ENCODE data around the gene TRIM71. TPM values are rescaled to one million over a fixed set of nuclear protein-coding genes. Genes with fewer than 3 reads are reported as not detected.

TRIM71 gene
- polyA plus RNA-seq, 10 donors = 0.12 to 0.76 (median 0.17) TPM

DNA sequence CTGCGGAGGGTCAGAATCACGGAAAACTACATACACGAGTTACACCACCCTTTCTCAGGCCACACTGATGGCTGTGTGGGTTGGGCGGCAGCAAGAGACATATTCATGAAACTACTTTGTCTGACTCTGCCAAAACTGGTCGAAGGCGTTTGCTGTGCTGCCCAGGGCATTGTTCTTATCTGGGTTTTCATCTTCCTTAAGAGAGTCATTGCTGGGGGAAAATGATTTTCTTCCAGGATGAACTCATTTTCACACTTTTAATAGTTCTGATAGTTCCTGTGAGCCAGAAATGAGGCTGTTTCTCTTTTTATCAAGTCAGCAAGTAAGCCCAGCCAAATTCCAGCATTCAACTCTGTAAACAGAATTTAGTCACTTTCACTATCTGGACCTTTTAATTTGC lies 47.6 kb downstream of the TRIM71 start:
- peak in 1 of 3 donors; percentile 41 for DNase-seq

DNA sequence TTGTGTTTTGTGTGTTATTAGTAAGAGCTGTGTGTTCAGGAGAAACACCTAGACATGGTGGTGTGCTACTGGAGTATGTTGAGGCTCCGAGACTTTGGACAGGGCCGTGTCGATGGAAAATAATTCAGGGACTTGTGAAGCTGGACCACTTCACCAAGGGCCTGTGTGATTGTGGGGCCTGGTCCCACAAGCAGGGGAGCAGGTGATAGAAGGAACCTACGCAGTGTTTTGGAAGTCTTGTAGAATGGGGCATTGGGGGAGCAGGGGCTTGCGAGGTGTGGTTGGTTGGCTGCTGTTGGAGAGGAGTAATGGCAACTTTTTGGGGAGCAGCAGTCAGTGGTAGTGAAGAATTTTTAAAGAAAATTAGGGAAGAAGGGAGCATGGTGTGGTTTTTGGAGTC lies 48.7 kb downstream of the TRIM71 start:
- DNase-seq = no peak

DNA sequence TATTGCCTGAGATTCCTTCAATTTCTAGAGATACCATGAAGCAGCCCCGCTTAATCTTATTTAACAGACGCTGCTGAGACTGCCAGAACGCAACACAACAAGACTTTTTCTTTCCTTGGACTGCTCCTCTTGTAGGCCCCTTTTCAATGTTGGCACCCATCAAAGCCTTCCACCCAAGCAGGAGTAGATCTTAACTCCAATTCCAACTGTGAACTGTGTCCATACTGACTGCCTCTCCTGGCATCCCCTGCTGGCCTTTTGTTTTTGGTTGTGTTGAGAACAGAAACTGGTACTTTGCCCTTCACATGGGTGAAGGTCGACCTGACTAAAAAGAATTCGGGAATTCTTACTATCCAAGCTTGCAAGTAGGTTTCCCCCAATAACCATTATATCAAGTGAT lies 50.2 kb downstream of the TRIM71 start:
- no peak for DNase-seq

DNA sequence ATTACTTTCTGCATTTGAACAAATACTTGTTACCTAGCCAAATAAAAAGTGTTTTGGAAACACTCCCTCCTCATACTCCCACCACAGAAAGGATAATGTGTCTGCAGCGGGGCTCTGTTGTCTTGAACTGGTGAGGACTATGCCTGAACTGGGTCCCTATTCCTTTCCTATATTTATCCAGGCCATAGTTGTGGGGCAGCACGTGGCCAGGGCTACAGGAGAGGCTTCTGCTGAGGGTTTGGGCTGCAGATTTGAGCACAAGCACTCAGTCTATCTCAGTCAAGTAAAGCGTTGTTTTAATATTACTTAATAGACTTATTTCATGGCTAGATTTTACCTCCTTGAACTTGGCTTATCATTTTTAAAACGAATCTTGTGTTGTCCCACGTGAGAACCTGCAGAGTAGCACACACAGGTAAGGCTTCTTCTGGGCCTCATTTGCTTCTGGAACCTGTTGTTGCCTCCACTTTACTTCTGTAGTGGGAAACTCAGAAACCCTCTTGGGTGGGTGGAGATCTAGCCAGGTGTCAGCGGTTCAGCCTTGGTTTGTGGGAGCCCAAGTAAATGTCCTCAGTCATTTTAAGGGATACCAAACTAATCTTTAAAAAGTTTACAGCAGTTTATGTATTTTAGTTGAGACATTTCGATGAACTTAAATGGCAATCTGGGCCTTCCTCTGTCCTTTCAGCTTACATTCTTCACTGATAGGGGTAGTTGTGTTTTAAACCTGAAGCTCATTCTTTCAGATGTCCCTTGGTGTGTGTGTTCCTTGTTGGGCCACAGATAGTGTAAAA lies 51.1 kb downstream of the TRIM71 start:
- no peak for DNase-seq

DNA sequence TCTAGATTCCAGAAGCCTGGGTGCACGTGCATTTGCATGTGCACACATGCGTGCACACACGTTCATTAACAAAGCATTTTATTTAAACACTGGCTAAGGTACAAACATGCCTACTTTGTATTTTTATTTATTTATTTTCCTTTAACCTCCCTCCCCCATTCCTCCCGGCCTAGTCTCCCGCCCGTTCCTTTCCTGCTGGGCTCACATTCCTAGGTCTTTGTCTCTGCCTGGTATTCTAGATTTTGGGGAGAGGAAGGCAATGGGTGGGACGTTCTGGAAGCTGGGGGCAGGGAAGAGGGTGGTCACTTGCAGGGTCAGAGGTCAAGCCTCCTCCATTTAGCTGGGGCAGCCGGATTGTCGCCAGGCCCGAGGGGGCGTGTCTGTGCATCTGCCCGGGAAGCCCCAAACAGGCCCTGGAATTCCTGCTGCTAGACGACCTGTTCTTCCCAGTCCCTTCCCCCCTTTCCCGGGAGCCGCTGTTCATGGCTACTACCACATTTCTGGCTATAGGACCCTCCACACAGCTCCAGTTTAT lies 51.8 kb downstream of the TRIM71 start:
- no peak for DNase-seq

DNA sequence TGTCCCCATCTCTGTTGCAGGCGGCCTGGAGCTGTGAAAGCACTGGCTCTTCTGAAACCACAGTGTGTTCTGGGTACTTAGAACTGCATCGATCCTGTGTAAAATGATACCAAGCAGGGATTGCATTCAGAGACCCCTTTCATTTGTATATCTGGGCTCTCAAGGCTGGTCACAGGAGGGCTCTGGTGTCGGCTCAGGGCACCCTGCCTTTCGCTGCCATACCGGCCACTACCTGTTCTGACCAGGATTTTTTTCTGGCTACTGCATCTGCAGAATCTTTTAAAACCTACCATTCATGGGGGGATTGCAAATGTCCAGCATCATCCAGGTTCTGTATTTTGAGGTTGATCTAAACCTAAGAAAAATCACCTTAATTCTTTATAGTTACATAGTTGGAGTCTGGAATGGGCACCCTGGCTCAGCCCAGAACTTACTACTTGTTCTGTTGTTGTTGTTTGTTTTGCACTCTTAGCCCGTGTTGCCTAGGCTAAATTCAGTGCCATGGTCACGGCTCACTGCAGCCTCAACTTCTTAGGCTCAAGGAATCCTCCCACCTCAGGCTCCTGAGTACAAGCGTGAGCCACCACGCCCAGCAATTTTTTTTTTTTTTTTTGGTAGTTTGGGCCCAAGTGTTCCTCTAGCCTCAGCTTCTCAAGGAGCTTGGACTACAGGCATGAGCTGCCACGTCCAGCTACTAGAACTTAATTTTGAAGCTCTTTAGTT lies 52.7 kb downstream of the TRIM71 start:
- no peak for DNase-seq

DNA sequence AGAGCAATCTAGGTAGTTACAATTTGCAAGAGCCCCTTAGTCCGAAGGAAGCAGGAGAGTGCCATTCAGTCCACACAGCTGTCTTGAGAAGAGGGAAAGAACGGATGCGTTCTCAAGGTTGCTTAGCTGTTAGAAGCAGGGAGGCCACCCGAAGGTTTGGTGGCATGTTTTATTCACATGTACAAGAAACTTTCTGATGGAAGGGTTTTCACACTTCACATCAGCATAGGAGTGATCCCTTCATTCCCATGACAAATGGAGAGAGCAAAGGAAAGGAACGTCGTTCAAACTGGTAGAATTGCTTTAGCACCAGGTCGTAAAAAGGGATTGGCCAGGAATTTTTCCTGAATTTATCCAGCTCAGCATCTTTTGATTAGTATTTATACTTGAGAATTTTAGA lies 53.5 kb downstream of the TRIM71 start:
- no peak for DNase-seq

DNA sequence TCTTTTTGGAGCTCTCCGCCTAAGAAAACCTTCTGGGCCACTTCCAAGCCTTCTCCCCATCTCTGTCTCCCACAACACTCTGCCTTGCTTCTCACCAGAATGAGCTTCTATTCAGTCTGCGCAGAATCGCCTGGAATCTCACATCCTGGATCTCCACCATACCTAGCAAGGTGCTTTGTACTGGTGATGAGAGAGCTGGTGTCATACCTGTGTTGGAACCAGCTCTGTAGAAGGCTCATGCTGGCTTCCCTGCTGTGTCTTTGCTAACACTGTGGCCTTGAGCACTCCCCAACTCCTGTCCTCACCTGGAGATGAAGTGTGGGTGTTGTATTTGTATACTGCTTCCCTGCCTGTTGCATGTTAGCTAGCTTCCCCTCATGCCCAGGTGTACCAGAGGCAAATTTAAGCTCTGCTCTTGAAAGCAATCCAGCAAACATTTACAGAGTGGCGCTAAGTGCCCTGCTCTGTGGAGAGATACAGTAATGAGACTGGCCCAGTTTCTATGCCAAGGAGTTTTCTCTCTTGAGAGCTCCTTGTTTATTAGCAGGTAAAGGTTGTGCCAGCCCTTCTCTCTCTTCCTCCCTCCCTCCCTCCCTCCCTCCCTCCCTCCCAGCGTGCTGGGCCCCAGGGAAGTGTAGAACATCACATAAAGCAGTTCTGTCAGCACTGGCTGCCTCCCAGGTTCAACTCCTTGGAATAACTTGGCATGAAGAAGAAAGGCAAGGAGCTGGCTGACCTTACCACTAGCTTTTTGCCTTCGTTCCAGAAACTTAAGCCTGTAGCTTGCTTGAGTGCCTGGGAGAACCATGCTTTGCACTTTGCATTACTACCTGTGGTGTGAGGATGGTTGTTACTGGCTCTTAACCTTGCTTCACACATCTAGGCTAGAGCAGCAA lies 54.9 kb downstream of the TRIM71 start:
- DNase-seq = peak in 2 of 3 donors; percentile 26 to 30

DNA sequence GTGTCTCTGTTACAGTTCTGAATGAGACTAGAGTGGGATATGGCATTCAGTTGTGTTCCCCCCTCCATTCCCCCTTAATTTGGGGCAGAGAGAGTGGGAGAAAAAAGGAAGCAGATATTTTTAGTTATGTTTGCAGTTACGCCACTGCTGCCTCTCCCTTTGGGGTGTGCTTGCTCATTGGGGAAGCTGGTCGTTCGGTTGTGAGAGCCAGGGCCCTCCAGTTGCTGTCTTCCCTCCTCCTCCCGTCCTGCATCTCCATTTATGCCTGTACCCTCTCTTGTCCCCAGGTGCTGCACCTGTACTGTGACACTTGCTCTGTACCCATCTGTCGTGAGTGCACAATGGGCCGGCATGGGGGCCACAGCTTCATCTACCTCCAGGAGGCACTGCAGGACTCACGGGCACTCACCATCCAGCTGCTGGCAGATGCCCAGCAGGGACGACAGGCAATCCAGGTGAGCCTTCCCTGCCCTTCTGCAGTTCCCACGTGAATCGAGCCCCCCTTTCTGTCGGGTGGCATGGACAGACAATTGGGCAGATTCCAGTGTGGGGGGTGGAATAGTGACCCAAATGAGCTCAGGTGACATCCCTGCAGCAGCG lies 55.8 kb downstream of the TRIM71 start:
- DNase-seq = no peak

DNA sequence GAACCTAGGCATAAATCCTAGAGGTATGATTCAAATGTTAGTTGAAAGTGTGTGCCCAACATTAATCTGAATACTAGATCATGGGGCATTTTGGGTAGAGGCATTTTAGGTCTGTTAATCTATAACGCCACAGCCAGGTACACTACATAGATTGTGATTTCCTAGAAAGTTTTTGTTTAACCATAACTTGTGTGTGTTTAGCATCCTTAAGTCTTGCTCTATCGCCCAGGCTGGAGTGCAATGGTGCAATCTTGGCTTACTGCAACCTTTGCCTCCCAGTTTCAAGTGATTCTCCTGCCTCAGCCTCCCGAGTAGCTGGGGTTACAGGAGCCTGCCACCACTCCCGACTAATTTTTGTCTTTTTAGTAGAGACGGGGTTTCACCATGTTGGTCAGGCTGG lies 59.1 kb downstream of the TRIM71 start:
- DNase-seq = no peak

DNA sequence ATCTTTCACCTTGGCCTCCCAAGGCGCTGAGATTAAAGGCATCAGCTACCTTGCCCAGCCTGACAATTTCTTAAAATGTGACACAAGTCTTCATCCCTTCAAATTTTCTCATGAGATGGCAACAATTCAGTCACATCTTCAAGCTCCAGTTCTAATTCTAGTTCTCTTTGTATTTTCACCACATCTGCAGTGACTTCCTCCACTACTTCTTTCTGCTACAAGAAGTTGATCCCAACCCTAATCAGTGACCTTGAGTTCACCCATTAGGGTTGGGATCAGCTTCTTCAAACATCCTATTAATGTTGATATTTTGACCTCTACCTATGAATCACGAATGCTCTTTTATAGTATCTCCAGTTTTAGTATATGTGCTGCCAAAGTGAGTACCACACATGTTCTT lies 59.8 kb downstream of the TRIM71 start:
- DNase-seq = no peak

DNA sequence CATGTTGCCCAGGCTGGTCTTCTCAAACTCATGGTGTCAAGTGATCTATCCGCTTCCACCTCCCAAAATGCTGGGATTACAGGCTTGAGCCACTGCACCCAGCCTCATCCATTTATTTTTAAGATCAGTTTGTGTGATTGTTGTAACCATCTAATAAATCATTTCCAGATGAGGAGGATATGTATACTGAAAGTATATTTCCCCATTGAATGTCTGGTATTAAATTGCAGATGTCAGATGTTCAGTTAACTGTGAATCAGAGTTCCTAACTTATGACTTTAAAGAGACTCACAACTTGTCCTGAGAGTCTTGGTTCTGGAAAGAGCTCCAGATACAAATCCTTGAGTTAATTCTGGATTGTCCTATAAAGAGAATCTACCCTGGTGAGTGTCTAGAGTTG lies 62.4 kb downstream of the TRIM71 start:
- no peak for DNase-seq

DNA sequence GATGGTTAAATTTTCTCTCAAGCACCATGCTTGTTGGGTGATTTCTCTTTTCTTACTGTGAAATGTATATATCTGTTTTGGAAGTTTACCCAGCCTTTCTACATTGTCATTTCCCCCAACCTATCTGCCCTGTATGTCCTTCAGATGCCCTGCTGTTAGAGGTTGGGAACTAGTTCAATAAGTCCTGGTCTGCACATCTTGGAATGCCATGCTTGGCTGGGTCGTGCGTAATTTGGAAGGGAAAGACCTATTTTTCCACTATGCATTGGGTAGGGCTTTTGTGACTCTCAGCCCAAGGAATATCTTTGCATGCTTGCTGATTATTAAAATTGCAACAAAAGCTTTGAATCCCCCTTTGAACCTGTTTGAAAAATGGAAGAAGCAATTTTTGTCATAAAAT lies 63.8 kb downstream of the TRIM71 start:
- no peak for DNase-seq

DNA sequence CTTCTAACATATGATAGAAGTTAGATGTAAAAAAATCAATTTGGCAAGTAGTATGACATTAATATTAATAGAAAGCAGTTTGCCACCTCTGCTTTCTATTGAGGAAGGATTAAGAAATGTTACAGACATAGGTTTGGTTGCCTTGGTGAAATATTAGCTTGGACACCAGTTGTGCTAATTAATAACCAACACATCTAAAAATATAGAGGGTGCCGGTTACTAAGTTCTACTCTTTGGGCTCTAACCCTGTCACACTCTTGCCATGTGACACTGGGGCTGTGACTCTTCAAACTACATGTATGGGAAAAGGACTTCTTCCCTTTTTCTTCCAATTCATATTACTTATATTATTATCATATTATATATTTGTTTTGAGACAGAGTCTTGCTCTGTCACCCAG lies 64.4 kb downstream of the TRIM71 start:
- DNase-seq = no peak

DNA sequence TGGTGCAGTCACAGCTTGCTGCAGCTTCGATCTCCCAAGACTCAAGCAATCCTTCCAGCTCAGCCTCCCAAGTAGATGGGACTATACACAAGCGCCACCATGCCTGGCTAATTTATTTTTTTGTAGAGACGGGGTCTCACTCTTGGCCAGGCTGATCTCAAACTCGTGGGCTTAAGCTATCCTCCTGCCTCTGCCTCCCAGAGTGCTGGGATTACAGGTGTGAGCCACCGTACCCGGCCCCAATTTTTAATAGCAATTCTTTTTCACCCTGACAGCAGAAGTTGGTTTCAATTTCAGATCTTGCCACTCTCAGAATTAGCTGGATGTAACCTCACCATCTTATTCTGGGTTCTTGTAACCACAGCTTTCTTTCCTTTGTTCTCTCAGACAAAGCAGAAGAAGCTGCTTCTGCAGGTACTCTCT lies 64.8 kb downstream of the TRIM71 start:
- DNase-seq = no peak

DNA sequence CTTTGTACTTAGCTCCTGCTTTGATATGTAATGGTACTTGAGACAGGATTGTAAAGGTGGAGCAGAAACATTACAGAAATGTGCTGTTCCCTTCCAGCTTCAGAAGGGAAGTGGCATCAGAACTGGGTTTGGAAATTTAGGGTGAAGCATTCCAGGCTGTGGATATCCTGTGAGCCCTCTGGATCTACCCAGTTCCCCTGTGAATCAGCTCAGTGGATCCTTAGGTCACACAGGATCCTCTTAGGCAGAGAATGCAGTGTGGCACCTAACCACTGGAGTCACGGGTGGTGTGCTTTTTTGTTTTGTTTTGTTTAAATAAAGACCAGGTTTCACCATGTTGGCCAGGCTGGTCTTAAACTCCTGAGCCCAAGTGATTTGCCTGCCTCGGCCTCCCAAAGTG lies 66.0 kb downstream of the TRIM71 start:
- DNase-seq = no peak

DNA sequence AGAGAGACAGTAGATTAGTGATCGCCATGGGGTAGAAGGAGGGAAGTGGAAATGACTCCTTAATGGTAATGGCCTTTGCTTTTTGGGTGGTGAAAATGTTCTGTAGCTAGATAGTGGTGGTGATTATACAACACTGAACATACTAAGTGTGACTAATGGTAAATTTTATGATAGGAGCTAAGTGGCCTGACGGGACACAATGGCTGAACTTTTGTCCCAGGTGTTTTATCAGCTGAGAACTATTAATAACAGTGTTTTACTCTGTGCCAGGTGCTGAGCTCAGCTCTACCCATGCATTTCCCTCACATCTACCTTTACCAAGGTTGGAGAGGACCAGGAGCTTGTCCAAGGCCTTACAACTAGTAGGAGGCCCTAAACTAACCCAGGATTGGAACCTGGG lies 66.8 kb downstream of the TRIM71 start:
- no peak for DNase-seq

DNA sequence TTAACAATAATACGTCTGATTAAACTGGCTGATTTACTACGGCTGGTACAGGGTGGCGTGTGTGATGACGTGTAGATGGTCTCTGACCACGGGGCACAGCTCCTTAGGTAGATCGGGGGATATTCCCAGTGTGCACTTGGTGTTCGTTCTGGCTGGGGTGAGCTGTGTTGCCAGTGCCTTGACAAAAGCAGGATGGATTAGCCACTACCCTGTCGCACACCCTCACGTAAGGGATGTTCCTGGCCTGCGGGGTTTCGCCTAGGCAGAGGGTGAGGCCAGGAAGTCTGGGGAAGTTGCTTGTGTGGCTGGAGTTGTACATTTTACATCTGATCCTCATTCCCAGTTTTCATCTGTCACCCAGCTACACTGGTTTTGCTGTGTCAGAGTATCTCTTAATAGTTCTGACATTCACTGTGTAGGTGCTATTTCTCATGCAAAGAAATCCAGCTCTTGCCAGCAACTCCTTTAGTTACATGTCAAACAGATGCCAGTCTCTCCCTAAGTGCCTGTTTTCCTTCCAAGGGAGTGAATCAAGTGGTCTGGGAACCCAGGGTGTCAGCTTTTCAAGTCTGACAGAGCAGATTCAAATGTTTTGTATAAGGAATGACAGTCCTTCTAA lies 67.6 kb downstream of the TRIM71 start:
- no peak for DNase-seq

DNA sequence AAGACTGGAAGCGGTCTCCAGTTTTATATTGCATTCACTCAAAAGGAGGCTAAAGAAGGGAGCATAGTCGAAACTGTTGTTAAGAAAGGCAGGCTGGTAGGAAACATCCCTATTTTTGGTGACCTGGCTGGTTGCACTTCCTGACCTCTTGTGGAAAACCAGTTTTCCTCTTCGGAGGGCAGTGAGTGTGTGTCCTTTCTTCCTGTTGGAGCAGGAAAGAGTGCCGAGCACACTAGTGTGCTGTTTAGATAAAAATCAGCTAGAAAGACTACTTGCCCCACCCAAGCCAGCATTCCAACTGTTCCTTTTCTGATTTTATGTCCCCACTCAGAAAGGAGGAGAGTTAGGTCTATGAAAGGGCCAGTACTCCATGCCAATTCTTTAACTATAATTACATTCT lies 68.5 kb downstream of the TRIM71 start:
- no peak for DNase-seq

DNA sequence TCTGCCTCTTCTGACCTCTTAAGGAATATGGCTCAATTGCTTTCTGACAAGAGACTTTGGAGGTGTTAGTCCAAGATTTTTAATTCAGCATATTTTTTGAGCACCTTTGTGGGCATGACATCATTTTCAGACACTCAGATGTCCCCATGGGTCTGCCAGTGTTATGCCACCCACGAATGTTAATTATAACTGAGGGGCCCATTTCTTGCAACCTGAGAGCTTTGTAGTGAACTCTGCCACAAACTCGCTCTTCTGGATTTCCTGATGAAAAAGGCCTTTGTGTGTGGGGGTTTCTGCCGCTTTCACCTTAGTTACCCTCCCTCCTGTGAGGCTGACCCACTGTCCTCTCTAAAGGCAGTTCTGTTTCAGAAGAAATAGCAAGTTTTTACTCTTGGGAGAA lies 69.1 kb downstream of the TRIM71 start:
- DNase-seq = no peak

DNA sequence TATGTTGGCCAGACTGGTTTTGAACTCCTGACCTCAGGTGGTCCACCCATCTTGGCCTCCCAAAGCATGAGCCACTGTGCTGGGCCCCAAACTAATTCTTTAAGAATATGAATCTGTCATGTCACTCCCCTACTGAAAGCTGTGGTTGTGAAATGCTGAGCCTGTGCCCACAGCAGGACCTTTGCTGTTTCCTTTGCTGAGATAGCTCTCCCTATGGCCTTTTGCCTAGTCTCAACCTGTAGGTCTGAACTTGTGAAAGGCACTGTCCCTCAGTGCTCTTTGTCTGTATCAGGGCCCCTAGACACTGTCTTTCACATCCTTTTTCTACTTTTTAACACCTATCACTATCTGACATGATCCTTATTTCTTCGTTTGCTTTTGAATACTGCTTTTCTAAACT lies 70.9 kb downstream of the TRIM71 start:
- no peak for DNase-seq
